Fibroblast of pulmonary artery (primary cell): ENCODE results near the gene PRSS12.
A peak's percentile ranks its signal among the peaks of the same experiment; 100 is the strongest.
"Not testable (repeated sequence)": the region's sequence is repeated elsewhere in the genome, so short reads cannot be mapped to it uniquely, and the experiment has no call there.

Experiments
- DNase-seq: peaks from one replicate; pipeline ENCODE4 v3.0.0-alpha.2; 2010; ENCODE audit warnings: low read depth
- H3K4me3 ChIP-seq: replicated peaks from 2 replicates; pipeline ENCODE4 v1.5.1; 2011; ENCODE audit warnings: low read depth, mild to moderate bottlenecking, control low read depth, low read length, moderate library complexity
- CTCF ChIP-seq: IDR thresholded peaks from 2 replicates; pipeline ENCODE4 v1.5.1; 2011; ENCODE audit warnings: mild to moderate bottlenecking, control low read depth, low read length, inconsistent platforms; ENCODE audit errors: missing control alignments

PRSS12 gene

DNA sequence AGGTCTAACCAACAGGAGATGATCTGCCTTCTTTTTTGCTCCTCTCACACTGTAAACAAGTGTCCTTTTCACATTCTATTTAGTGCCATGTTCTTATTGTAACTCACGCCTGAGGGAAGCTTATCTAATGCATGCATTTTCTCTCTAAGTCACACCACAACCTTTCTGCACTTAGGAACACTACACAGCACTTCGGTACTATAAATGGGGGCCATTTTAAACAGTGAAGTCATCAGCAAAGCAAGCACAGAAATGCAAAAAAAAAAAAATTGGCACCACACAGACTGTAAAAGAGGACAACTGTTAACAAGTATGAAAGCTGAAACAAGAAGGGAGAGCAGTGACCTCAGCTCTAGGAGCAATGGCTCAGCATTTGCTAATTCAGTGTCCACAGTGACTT is 45.2 kb downstream of the PRSS12 start:
- no peak for TF ChIP-seq CTCF
- no peak overlapping the region for H3K4me3 ChIP-seq
- no peak for DNase-seq

DNA sequence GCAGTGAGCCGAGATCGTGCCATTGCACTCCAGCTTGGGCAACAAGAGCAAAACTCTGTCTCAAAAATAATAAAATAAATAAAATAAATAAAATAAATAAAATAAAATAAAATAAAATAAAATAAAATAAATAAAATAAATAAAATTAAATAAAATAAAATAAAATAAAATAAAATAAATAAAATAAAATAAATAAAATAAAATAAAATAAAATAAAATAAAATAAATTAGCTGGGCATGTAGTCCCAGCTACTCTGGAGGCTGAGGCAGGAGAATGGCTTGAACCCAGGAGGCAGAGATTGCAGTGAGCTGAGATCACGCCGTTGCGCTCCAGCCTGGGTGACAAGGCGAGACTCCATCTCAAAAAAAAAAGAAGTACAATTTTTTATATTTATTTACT is 53.2 kb downstream of the PRSS12 start:
- not testable (repeated sequence) for DNase-seq, H3K4me3 ChIP-seq

- no peak for DNase-seq
- H3K4me3 ChIP-seq = no peak overlapping the region
- TF ChIP-seq CTCF = no peak
These were observed 56.1 kb downstream of the PRSS12 start for GRCh38 chr4:118296729-118297128.

- H3K4me3 ChIP-seq = no peak overlapping the region
- TF ChIP-seq CTCF = no peak
- no peak for DNase-seq
These were observed 61.9 kb downstream of the PRSS12 start for GRCh38 chr4:118290951-118291350.

- no peak overlapping the region for H3K4me3 ChIP-seq
- peak; percentile 13 for DNase-seq
- no peak for TF ChIP-seq CTCF
These were observed 63.0 kb downstream of the PRSS12 start for GRCh38 chr4:118289794-118290193.

GRCh38 chr4:118287711-118288451 is 64.9 kb downstream of the PRSS12 start:
- no peak for TF ChIP-seq CTCF
- DNase-seq = no peak
- H3K4me3 ChIP-seq = no peak overlapping the region

- H3K4me3 ChIP-seq = no peak overlapping the region
- no peak for TF ChIP-seq CTCF
- no peak for DNase-seq
These were observed 66.1 kb downstream of the PRSS12 start for GRCh38 chr4:118286685-118287084.
